ENCODE measurements around the gene DPH6. TPM values are rescaled to one million over a fixed set of nuclear protein-coding genes. Genes with fewer than 3 reads are reported as not detected.

The DPH6 gene
- total RNA-seq, 1 experiment from 2014 or later = 5.3 TPM

GRCh38 chr15:35557012-35557411 lies 11.0 kb upstream of the DPH6 start:
- H3K4me1 Mint-ChIP-seq (ENCODE audit: low read depth, unreplicated experiment) = peaks cover 9% of the 10 kb centered on the region
- no peak for DNase-seq
- TF ChIP-seq CTCF (IDR thresholded peaks at IDR 0.05; ENCODE audit: unreplicated experiment) = no peak
- CTCF ChIA-PET = no interaction called here
- H3K27ac Mint-ChIP-seq (ENCODE audit: unreplicated experiment) = no peak overlapping the region
- BruUV-seq (replicated peaks) = no TSS peak
- intact Hi-C loops (cut with micrococcal nuclease; ENCODE audit: unreplicated experiment) = no loop called here
- no peaks in the 10 kb centered on the region for H3K36me3 Mint-ChIP-seq (ENCODE audit: insufficient read depth, unreplicated experiment)
- H3K27me3 Mint-ChIP-seq (ENCODE audit: unreplicated experiment) = no peaks in the 10 kb centered on the region
- no peaks in the 10 kb centered on the region for H3K9me3 Mint-ChIP-seq (ENCODE audit: low read depth, unreplicated experiment)
- H3K4me3 Mint-ChIP-seq (ENCODE audit: low read depth, unreplicated experiment) = no peak overlapping the region

- intact Hi-C loops (cut with micrococcal nuclease; ENCODE audit: unreplicated experiment) = no loop called here
- no peak for DNase-seq
- Mint-ChIP-seq H3K36me3 (ENCODE audit: insufficient read depth, unreplicated experiment) (no peaks in the 10 kb centered on the region), H3K9me3 (ENCODE audit: low read depth, unreplicated experiment) (no peaks in the 10 kb centered on the region), H3K4me3 (ENCODE audit: low read depth, unreplicated experiment) (no peak overlapping the region), H3K27me3 (ENCODE audit: unreplicated experiment) (no peaks in the 10 kb centered on the region), H3K27ac (ENCODE audit: unreplicated experiment) (no peak overlapping the region), H3K4me1 (ENCODE audit: low read depth, unreplicated experiment) (peaks cover 9% of the 10 kb centered on the region)
- CTCF ChIA-PET = interaction anchor here (0.6 kb wide), 1 partner anchor 40 kb away, joined by 4 read pairs; no protein-coding TSS in a partner anchor
- TF ChIP-seq CTCF (IDR thresholded peaks at IDR 0.05; ENCODE audit: unreplicated experiment) = no peak
- no TSS peak for BruUV-seq (replicated peaks)
Observed at GRCh38 chr15:35555244-35555643, 9.3 kb upstream of the DPH6 start.

- no peak for DNase-seq
- H3K27me3 Mint-ChIP-seq (ENCODE audit: unreplicated experiment) = no peaks in the 10 kb centered on the region
- no TSS peak for BruUV-seq (replicated peaks)
- H3K4me3 Mint-ChIP-seq (ENCODE audit: low read depth, unreplicated experiment) = no peak overlapping the region
- peaks cover 13% of the 10 kb centered on the region for H3K4me1 Mint-ChIP-seq (ENCODE audit: low read depth, unreplicated experiment)
- intact Hi-C loops (cut with micrococcal nuclease; ENCODE audit: unreplicated experiment) = no loop called here
- no peak overlapping the region for H3K27ac Mint-ChIP-seq (ENCODE audit: unreplicated experiment)
- peaks cover 11% of the 10 kb centered on the region for H3K36me3 Mint-ChIP-seq (ENCODE audit: insufficient read depth, unreplicated experiment)
- no peak for TF ChIP-seq CTCF (IDR thresholded peaks at IDR 0.05; ENCODE audit: unreplicated experiment)
- CTCF ChIA-PET = no interaction called here
- no peaks in the 10 kb centered on the region for H3K9me3 Mint-ChIP-seq (ENCODE audit: low read depth, unreplicated experiment)
Observed at GRCh38 chr15:35550957-35551356, 5.0 kb upstream of the DPH6 start.

GRCh38 chr15:35549567-35549966 lies 3.6 kb upstream of the DPH6 start:
- H3K9me3 Mint-ChIP-seq (ENCODE audit: low read depth, unreplicated experiment) = no peaks in the 10 kb centered on the region
- H3K4me1 Mint-ChIP-seq (ENCODE audit: low read depth, unreplicated experiment) = peaks cover 13% of the 10 kb centered on the region
- peaks cover 20% of the 10 kb centered on the region for H3K36me3 Mint-ChIP-seq (ENCODE audit: insufficient read depth, unreplicated experiment)
- TF ChIP-seq CTCF (IDR thresholded peaks at IDR 0.05; ENCODE audit: unreplicated experiment) = no peak
- no peak for DNase-seq
- no peak overlapping the region for H3K27ac Mint-ChIP-seq (ENCODE audit: unreplicated experiment)
- BruUV-seq (replicated peaks) = no TSS peak
- CTCF ChIA-PET = no interaction called here
- intact Hi-C loops (cut with micrococcal nuclease; ENCODE audit: unreplicated experiment) = no loop called here
- H3K4me3 Mint-ChIP-seq (ENCODE audit: low read depth, unreplicated experiment) = no peak overlapping the region
- no peaks in the 10 kb centered on the region for H3K27me3 Mint-ChIP-seq (ENCODE audit: unreplicated experiment)
